Erythroblast (primary cell): ENCODE data around the gene ITPK1.

Experiments used
- GATA1 ChIP-seq: IDR thresholded peaks from 2 replicates; pipeline ENCODE4 v1.6.1; 2011; ENCODE audit warnings: low read depth, mild to moderate bottlenecking, control low read depth, low read length, moderate library complexity
- POLR2A ChIP-seq: IDR thresholded peaks from 2 replicates; pipeline ENCODE4 v1.6.1; 2011; ENCODE audit warnings: mild to moderate bottlenecking, low read length

DNA sequence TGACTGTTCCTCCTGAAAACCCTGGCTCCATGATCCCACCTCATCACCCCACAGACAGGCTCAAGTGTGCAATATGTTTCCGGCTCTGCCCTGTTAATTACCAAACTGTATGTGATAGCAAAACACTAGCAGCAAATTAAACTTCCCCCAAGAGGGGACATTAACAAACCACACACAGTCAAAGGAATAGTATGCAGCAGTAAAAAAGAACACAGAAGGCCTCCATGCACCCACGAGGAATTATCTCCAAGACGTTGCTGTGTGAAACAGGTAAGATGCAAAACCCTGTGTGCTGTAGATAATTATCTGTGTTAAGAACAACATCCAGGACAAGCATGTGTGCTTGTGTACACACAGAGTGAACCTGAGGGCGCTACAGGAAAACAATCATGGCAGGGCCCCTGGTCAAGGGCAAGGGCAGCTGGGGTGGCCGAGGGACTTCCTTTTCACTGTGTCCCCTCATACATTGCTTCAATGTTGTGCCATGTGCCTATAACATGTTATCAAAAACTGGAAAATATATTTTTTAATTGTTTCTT lies 35.8 kb downstream of the ITPK1 start:
- TF ChIP-seq POLR2A (no peak), GATA1 (no peak)
